Mononuclear cell (primary cell): Measurements from ENCODE around the gene SCRN1. TPM values are rescaled to one million over a fixed set of nuclear protein-coding genes. Genes with fewer than 3 reads are reported as not detected.

Experiments
- H3K27me3 ChIP-seq: 2 replicates; pipeline ENCODE4 v1.6.0; 2011; ENCODE audit warnings: low read length, control low read depth; ENCODE audit not compliant: insufficient read depth
- H3K4me1 ChIP-seq: 2 replicates; pipeline ENCODE4 v1.5.1; 2011; ENCODE audit warnings: mild to moderate bottlenecking, low read length, control low read depth; ENCODE audit not compliant: insufficient read depth
- H3K4me3 ChIP-seq: 2 replicates; pipeline ENCODE4 v1.5.1; 2011; ENCODE audit warnings: mild to moderate bottlenecking, low read length, moderate library complexity
- H3K9me3 ChIP-seq: 2 replicates; pipeline ENCODE4 v1.5.1; 2011; ENCODE audit warnings: low read depth, mild to moderate bottlenecking, control low read depth, low read length
- total RNA-seq: library from RNA; depleted of rRNA; stranded (reverse); fragments of >200 nt; gene quantifications from one replicate; pipeline ENCODE4 v1.2.3, GENCODE V29; 2012

SCRN1 gene
- total RNA-seq, 1 donor, result 5.1 TPM

DNA sequence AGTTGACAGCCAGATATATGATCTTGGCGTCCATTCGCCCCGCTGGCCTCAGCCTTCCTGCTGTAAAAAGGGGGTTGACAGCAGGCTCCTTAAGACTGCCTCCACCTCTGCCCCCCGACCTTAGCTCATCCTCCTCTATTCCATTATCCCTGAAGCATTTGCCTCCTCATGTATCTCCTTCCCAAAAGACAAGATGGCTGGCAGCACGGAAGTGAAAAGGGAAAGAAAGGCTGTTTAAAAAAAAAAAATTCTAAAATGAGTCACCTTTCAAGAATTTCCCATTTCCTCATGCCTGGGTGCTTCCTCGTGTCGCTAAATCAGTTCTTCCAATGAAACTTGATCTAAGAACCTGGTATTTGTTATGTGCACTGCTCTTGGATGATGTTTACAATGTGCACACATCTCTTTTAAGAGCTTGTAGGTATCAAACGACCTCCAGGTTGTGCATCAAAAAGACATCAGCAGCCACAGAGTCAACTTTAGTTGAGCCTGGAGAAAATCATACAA lies 1.7 kb downstream of the SCRN1 start:
- Histone ChIP-seq H3K9me3 (peaks cover 4% of the 10 kb centered on the region), H3K27me3 (peaks cover 13% of the 10 kb centered on the region), H3K4me3 (no peak overlapping the region), H3K4me1 (peaks cover 33% of the 10 kb centered on the region)

DNA sequence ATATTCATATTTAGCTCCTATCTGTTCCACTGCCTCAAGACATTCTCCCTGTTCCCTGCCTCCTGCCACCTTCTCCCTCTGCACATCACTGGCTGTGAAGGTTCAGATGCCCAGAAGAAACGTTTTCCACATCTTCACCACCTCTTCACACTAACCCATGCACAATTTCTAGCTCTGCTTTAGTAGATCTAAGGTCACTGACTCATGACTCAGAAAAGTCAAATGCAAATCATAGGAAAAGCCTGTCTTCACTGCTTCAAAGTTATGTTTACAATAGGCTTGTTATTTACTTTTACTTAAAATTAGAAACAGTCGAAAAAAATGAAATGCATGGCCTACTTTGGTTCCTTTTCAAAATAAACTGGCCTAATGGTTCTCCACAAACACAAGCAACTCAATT lies 2.5 kb downstream of the SCRN1 start:
- Histone ChIP-seq H3K9me3 (no peaks in the 10 kb centered on the region), H3K4me1 (peaks cover 33% of the 10 kb centered on the region), H3K4me3 (no peak overlapping the region), H3K27me3 (peaks cover 13% of the 10 kb centered on the region)

DNA sequence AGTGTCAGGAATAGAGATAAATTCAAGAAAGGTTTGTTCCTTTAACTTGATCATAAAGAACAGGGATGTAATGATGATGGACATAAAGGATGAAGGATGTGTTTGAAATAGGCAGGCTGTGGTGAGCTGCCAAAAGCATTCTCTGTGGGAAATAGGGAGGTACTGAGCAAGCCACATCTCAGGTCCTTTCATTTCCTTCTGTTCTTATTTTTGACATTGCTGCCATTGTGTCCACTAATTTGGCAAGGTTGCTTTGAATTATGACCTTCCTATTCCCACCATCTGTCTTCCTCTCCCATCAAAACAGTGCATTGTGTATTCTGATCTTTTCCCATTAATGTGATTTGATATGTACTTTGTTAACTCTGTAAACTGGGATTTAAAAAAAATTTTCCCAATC lies 9.4 kb downstream of the SCRN1 start:
- Histone ChIP-seq H3K4me1 (peaks cover 17% of the 10 kb centered on the region), H3K4me3 (no peak overlapping the region), H3K27me3 (no peaks in the 10 kb centered on the region), H3K9me3 (no peaks in the 10 kb centered on the region)

DNA sequence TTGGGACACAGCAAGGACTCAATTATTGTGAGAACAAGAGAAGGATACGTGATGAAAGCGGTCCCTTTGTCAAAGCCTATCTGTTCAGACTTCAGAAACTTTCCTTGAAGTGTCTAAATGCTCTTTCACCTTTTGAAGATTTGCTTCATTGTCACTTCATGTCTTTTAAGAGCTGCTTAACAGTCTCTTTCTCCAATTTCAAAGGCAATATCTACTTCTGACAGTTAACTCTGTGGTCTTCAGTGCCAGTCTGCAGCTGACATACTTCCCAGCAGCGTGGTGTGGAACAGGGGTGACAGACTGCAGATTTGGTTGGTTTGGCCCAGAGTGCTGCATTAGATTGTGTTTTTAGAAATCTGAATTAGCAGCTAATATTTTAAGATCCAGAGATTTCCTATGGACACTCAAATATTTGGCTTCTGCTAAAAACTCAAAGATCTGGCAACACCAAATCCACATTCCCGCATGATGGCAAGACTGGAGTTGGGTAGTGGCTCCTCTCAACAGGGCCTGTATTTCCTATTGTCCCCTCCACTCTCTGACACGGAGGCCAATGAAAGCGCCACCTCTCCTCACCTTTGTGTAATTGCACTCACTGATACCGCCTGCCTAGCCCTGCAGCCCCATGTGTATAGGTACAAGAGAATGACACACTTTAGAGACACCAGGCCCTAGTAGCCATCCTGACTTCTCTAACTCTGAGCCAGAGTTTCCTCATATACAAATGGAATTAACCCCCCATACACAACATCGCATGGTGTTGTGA lies 11.5 kb downstream of the SCRN1 start:
- Histone ChIP-seq H3K9me3 (no peaks in the 10 kb centered on the region), H3K4me1 (peaks cover 10% of the 10 kb centered on the region), H3K4me3 (no peak overlapping the region), H3K27me3 (no peaks in the 10 kb centered on the region)

DNA sequence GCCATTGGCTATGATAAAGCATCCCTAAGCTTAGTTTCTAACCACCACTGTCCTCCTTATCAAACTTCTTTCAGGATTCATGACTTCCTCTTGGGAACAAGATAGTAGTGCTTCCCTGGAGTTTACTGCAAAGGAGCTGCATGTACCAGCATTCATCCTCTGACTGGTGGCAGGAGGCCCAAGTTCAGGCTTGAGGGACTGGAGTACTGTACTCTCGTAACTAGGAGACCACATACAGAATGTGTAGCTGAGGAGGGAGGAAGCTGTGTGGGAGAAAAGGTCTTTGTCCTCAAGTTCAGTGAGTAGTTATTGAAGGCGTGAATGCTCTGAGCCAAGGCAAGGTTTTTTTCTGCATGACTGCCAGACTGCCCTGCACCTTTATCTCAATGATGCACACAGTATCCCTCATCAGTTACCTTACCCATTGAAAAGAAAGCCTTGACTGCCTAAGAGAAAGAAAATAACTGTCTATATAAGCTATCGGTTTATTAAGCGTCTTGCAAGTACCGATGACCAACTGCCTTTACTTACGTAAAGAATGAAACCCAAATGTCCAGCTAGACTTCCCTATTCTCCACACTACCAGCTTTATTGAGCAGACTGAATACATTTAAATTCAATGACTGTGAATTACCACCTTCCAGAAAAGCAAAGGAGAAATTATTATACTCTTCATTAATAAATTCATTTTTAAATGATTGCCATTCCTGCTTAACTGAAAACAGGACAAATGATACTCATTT lies 12.8 kb downstream of the SCRN1 start:
- no peaks in the 10 kb centered on the region for H3K9me3 ChIP-seq
- H3K27me3 ChIP-seq, result no peaks in the 10 kb centered on the region
- peaks cover 10% of the 10 kb centered on the region for H3K4me1 ChIP-seq
- H3K4me3 ChIP-seq, result no peak overlapping the region

DNA sequence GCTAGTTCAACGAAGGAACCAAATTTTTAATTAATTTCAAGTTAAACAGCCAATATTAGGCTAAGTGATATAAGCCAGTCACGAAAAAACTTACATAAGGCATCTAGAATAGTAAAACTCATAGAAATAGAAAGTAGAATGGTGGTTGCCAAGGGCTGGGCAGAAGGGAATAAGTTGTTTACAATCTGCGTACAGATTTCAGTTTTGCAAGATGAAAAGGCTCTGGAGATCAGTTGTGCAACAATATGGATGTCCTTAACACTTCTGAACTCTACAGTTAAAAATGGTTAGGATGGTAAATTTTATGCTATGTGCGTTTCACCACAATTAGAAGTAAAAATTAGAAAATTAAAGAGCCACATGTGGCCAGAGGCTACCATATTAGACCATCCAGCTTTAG lies 13.3 kb downstream of the SCRN1 start:
- H3K9me3 ChIP-seq, result no peaks in the 10 kb centered on the region
- no peak overlapping the region for H3K4me3 ChIP-seq
- H3K27me3 ChIP-seq, result no peaks in the 10 kb centered on the region
- peaks cover 10% of the 10 kb centered on the region for H3K4me1 ChIP-seq

DNA sequence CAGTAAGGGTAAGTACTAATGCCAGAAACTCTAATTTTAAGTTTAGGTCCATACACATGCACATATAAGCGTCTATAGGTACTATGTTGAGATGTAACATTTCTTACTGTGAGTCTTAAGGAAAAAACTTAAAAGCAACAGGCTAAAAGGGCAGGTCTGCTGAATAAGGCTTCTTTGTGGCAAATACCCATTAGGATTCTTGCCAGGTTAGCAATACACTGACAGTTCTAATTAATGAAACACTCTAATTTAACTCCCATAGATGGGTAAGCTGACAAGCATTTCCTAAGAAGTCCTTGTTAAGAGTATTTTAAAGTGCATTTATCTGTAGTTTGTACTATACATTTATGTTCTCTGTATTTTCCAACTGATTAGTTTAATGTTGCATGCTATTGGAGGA lies 14.0 kb downstream of the SCRN1 start:
- Histone ChIP-seq H3K9me3 (no peaks in the 10 kb centered on the region), H3K4me3 (no peak overlapping the region), H3K4me1 (peaks cover 10% of the 10 kb centered on the region), H3K27me3 (no peaks in the 10 kb centered on the region)

DNA sequence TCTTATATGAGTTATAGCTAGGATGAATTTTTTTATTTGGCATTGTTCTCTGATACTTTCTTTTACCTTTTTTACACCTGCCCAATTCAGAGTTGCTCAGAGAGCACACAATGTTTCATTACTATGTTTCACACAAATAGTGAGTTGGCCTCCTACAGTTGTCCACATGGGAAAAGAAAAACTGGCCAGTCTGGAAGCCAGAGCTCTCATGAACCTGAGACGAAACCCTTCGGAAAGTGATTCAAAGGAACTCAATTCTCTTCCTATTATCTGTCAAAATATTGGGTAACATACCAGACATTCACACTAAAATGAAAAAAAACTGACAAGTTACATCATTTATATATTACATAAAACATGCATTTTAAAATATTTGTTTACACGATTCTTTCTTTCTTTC lies 15.3 kb downstream of the SCRN1 start:
- peaks cover 10% of the 10 kb centered on the region for H3K4me1 ChIP-seq
- H3K4me3 ChIP-seq, result no peak overlapping the region
- no peaks in the 10 kb centered on the region for H3K27me3 ChIP-seq
- no peaks in the 10 kb centered on the region for H3K9me3 ChIP-seq

DNA sequence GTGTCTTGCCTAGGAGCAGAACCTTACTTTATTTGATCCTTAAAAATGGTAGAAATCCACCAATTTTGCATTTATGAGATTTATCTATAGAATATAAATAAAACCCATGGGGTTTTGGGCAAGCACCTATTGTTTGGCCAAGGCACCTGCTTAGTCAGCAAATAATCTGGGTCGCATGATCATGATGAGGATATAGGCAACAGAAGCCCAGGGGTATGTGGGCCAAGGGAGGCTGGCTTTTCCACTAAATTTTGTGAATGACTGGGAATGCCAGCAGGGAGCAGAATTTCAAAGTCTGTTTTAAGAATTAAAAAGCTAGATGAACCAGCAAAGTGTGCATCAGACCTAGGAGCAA lies 17.3 kb downstream of the SCRN1 start:
- Histone ChIP-seq H3K27me3 (no peaks in the 10 kb centered on the region), H3K9me3 (no peaks in the 10 kb centered on the region), H3K4me3 (no peak overlapping the region), H3K4me1 (peaks cover 10% of the 10 kb centered on the region)

DNA sequence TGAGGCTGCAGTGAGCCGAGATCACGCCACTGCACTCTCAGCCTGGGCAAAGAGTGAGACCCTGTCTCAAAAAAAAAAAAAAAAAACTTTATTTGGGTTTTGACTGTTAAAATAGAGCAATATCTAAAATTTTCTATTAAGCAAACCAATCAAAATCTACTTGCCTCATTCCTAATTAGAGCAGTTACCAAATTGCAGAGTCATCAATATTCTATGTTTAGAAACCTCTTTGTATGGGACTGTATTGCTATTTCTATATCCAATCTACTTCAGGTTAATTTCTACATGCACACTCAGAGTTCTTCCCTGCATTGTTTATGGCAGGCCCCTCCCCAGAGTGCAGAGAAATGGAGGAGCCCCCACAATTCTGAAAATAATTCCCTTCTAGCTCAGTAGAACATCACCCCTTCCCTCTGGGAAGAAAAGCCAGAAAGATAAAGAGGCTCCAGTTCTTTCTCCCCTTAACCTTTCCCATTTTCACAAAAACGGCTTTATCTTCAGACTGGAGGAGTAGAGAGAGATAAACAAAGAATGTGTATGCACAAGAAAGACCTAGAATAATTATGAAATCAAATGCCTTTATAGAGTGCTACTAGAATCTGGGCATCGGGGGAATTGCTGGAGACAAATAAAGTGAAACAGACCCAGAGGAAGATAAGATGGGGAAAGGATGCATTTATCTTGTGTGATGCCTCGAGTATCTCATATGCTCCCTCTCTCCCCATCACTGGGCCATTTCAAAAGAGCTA lies 17.9 kb downstream of the SCRN1 start:
- peaks cover 9% of the 10 kb centered on the region for H3K4me1 ChIP-seq
- no peaks in the 10 kb centered on the region for H3K27me3 ChIP-seq

DNA sequence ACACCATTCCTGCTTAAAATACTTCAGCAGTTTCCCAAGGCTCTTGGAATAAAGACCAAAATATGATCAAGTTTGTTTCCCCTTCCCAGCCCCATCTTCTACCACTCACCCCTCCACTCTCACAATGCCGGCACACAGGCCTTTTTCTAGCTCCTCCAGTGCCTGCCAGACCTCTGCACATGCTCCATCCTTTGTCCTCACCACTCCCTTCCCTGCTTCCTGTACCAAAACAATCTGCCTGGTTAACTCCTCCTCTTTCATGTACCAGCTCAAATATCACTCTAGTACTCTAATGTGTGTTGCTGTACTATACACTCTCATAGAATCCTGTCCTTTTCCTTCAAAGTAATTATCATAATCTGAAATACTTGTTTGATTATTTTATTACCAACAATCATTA lies 19.4 kb downstream of the SCRN1 start:
- H3K9me3 ChIP-seq, result no peaks in the 10 kb centered on the region

More for the DNA sequence above, 17.9 kb downstream of the SCRN1 start:
- H3K9me3 ChIP-seq, result no peaks in the 10 kb centered on the region
- no peak overlapping the region for H3K4me3 ChIP-seq

DNA sequence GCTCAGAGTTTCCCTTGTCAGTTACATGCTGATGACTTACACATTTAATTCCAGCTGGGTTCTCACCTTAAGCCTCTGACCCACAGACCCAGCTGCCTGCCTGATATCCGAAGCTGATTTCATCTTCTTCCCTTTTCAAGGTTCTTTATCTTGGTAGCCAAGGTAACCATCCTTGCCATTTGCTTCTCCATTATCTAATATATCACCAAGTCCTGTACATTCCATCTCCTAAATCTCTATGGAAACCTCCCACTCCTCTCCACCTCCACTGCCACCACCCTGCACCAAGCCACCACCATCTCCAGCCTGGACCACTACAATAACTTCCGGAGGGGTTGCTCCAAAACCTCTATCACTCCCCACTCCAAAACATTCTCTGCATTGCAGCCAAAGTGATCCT lies 19.9 kb downstream of the SCRN1 start:
- no peaks in the 10 kb centered on the region for H3K4me1 ChIP-seq
- H3K9me3 ChIP-seq, result no peaks in the 10 kb centered on the region

More for the DNA sequence above, 19.4 kb downstream of the SCRN1 start:
- no peaks in the 10 kb centered on the region for H3K4me1 ChIP-seq
- no peaks in the 10 kb centered on the region for H3K27me3 ChIP-seq
- no peak overlapping the region for H3K4me3 ChIP-seq

DNA sequence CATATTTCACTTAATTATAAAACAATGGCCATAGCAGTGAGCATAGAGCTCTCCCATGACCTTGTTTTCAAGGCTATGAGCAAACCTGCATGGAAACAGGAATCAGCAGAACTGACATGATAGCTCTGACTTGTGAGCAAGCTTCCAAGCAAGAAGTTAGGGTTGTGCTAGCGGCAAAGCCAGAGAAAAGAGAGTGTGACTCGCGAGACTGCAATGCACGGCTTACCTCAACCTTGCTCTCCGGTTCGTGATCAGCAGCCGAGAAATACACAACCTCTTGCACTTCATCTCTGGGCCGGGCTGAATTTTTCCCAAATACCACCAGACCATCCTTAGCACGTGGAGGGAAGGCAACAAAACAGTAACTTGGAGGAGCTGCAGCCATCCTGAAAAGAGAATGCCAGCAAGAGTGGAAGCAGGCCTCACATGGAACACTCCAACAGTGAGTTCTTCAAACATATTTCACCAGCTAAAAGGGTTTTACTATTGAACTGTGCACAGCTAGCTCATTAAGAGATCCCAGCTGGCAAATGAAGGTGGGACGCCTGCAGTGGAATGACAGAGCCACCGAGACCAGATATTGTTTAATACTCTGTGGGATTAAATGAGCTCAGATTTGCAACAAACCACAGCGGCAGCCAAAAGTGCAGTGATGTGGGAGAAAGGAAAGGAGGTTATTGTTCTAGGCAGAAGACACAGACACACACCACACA lies 20.8 kb downstream of the SCRN1 start:
- Histone ChIP-seq H3K4me3 (no peak overlapping the region), H3K9me3 (no peaks in the 10 kb centered on the region), H3K27me3 (no peaks in the 10 kb centered on the region), H3K4me1 (no peaks in the 10 kb centered on the region)

More for the DNA sequence above, 19.9 kb downstream of the SCRN1 start:
- no peak overlapping the region for H3K4me3 ChIP-seq
- no peaks in the 10 kb centered on the region for H3K27me3 ChIP-seq

DNA sequence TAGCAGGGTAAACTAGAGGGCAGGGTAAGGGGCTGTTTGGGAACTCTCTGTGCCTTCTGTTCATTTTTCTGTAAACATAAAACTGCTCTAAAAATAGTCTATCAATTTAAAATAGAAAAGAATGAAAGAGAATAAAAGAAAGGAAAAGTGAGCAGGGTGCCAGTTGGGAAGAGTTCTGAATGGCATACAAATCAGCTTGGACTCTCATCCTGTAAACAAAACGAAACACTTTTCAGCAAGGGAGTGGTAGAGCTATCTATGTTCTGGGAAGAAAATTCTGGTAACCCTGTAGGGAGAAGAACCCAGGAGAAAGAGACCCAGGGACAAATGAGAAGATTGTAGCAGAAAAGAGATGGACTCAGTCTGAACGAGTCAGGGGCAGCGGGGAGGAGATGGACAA lies 24.6 kb downstream of the SCRN1 start:
- Histone ChIP-seq H3K27me3 (no peaks in the 10 kb centered on the region), H3K4me3 (no peak overlapping the region), H3K9me3 (no peaks in the 10 kb centered on the region), H3K4me1 (no peaks in the 10 kb centered on the region)

DNA sequence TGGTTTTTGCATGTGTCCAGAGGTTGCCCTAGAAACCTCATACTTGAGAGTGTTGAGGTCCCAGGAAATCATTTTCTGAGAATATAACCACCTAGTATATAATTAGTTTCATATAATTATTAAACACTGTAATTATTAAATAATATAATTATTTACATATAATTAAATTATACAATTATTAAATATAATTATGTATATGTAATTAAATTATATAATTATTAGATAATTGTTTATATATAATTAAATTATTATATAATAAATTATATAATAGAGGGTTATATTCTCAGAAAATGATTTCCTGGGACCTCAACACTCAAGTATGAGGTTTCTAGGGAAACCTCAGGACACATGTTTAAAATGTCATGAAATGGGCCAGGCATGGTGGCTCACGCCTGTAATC lies 27.6 kb downstream of the SCRN1 start:
- H3K9me3 ChIP-seq, result no peaks in the 10 kb centered on the region
- H3K4me1 ChIP-seq, result no peaks in the 10 kb centered on the region
- no peaks in the 10 kb centered on the region for H3K27me3 ChIP-seq
- no peak overlapping the region for H3K4me3 ChIP-seq
